GM12891 (cell line): ENCODE data around the gene CADM3.

ENCODE experiments used
- POLR2A ChIP-seq: IDR thresholded peaks from 2 replicates; pipeline ENCODE4 v1.6.1; 2011; ENCODE audit warnings: low read depth, low read length, control low read depth
- POLR2AphosphoS5 ChIP-seq: IDR thresholded peaks from 2 replicates; pipeline ENCODE4 v1.6.1; 2011; ENCODE audit warnings: low read depth, low read length, control low read depth
- POU2F2 ChIP-seq: IDR thresholded peaks from 2 replicates; pipeline ENCODE4 v1.6.1; 2011; ENCODE audit warnings: low read depth, mild to moderate bottlenecking, control low read depth, low read length, moderate library complexity
- SPI1 ChIP-seq: IDR thresholded peaks from 2 replicates; pipeline ENCODE4 v1.6.1; 2011; ENCODE audit warnings: low read depth, low read length, control low read depth
- TAF1 ChIP-seq: IDR thresholded peaks from 2 replicates; pipeline ENCODE4 v1.6.1; 2011; ENCODE audit warnings: low read depth, low read length, control low read depth

GRCh38 chr1:159146980-159147379 is 24.4 kb upstream of the CADM3 start:
- no peak for TF ChIP-seq POLR2A
- no peak for TF ChIP-seq POLR2AphosphoS5
- TF ChIP-seq TAF1 = no peak
- no peak for TF ChIP-seq SPI1
- no peak for TF ChIP-seq POU2F2
